Measurements from ENCODE around the gene CCNH. TPM values are rescaled to one million over a fixed set of nuclear protein-coding genes. Genes with fewer than 3 reads are reported as not detected.

The CCNH gene
- total RNA-seq, 1 donor from 2014 or later: 20.3 TPM

GRCh38 chr5:87368601-87369000 is 44.1 kb downstream of the CCNH start:
- TF ChIP-seq CTCF (IDR thresholded peaks at IDR 0.05; ENCODE audit: borderline replicate concordance): no peak
- H3K36me3 ChIP-seq: peaks cover 11% of the 10 kb centered on the region
- no peaks in the 10 kb centered on the region for H3K27me3 ChIP-seq (ENCODE audit: low read depth)
- peak overlapping the region; percentile 34 for H3K4me3 ChIP-seq
- no peaks in the 10 kb centered on the region for H3K9me3 ChIP-seq (replicated peaks)
- peaks cover 50% of the 10 kb centered on the region for H3K4me1 ChIP-seq
- intact Hi-C loops (cut with micrococcal nuclease): no loop called here
- peak overlapping the region; percentile 52 for H3K27ac ChIP-seq (replicated peaks)
- DNase-seq: no peak

- Histone ChIP-seq H3K27ac (replicated peaks) (no peak overlapping the region), H3K27me3 (ENCODE audit: low read depth) (no peaks in the 10 kb centered on the region), H3K36me3 (peaks cover 5% of the 10 kb centered on the region), H3K9me3 (replicated peaks) (no peaks in the 10 kb centered on the region), H3K4me1 (peaks cover 40% of the 10 kb centered on the region), H3K4me3 (no peak overlapping the region)
- no peak for DNase-seq
- intact Hi-C loops (cut with micrococcal nuclease): no loop called here
- no peak for TF ChIP-seq CTCF (IDR thresholded peaks at IDR 0.05; ENCODE audit: borderline replicate concordance)
Measured at GRCh38 chr5:87367243-87367642, 45.5 kb downstream of the CCNH start.

- no peak overlapping the region for H3K4me3 ChIP-seq
- H3K27me3 ChIP-seq (ENCODE audit: low read depth): no peaks in the 10 kb centered on the region
- TF ChIP-seq CTCF (IDR thresholded peaks at IDR 0.05; ENCODE audit: borderline replicate concordance): no peak
- H3K36me3 ChIP-seq: peaks cover 28% of the 10 kb centered on the region
- no peak overlapping the region for H3K27ac ChIP-seq (replicated peaks)
- H3K4me1 ChIP-seq: peaks cover 5% of the 10 kb centered on the region
- no peaks in the 10 kb centered on the region for H3K9me3 ChIP-seq (replicated peaks)
- DNase-seq: no peak
- intact Hi-C loops (cut with micrococcal nuclease): no loop called here
Measured at GRCh38 chr5:87361536-87362213, 51.1 kb downstream of the CCNH start.

- DNase-seq: no peak
- intact Hi-C loops (cut with micrococcal nuclease): no loop called here
- H3K36me3 ChIP-seq: peaks cover 34% of the 10 kb centered on the region
- H3K4me1 ChIP-seq: peaks cover 5% of the 10 kb centered on the region
- TF ChIP-seq CTCF (IDR thresholded peaks at IDR 0.05; ENCODE audit: borderline replicate concordance): no peak
- no peaks in the 10 kb centered on the region for H3K27me3 ChIP-seq (ENCODE audit: low read depth)
- no peak overlapping the region for H3K4me3 ChIP-seq
- H3K27ac ChIP-seq (replicated peaks): no peak overlapping the region
- no peaks in the 10 kb centered on the region for H3K9me3 ChIP-seq (replicated peaks)
Measured at GRCh38 chr5:87361031-87361445, 51.7 kb downstream of the CCNH start.

- Histone ChIP-seq H3K36me3 (peaks cover 38% of the 10 kb centered on the region), H3K4me1 (peaks cover 5% of the 10 kb centered on the region), H3K27ac (replicated peaks) (no peak overlapping the region), H3K4me3 (no peak overlapping the region), H3K27me3 (ENCODE audit: low read depth) (no peaks in the 10 kb centered on the region), H3K9me3 (replicated peaks) (no peaks in the 10 kb centered on the region)
- intact Hi-C loops (cut with micrococcal nuclease): no loop called here
- no peak for DNase-seq
- TF ChIP-seq CTCF (IDR thresholded peaks at IDR 0.05; ENCODE audit: borderline replicate concordance): no peak
Measured at GRCh38 chr5:87360132-87360531, 52.6 kb downstream of the CCNH start.

All from left ventricle myocardium inferior (tissue), 1 donor.